Airway epithelial cell (primary cell): Measurements from ENCODE around the gene ITGA8. TPM values are rescaled to one million over a fixed set of nuclear protein-coding genes. Genes with fewer than 3 reads are reported as not detected.

ENCODE experiments used
- total RNA-seq: library from RNA; depleted of rRNA; stranded (reverse); fragments of >200 nt; gene quantifications from 2 replicates; pipeline ENCODE4 v1.2.3, GENCODE V29; 2015

The ITGA8 gene
- not detected in 2 replicates for total RNA-seq

GRCh38 chr10:15719899-15720634, at the start of gene ITGA8:
ITGA8 (minus strand) TSS chr10:15719922; CDS start chr10:15719771, 151 bp downstream.

Other genes with a start within 250 kb of the ITGA8 start
- gene MINDY3, start 140.6 kb upstream of the ITGA8 start, total RNA-seq, result 14.2 and 18.7 TPM in 2 replicates